Ascending aorta (tissue), 2 donors: Measurements from ENCODE around the gene GFPT1. TPM values are rescaled to one million over a fixed set of nuclear protein-coding genes. Genes with fewer than 3 reads are reported as not detected.
A peak's percentile ranks its signal among the peaks of the same experiment; 100 is the strongest.

Source experiments
- DNase-seq, 2 donors: peaks; one replicate each; pipeline ENCODE4 v3.0.0-alpha.2; 2019; ENCODE audit warnings: low spot score in 2 of 2
- H3K27ac ChIP-seq, 2 donors: fragments of 200-600 bp; sonication (generic); one replicate each; pipeline ENCODE4 v1.5.1; 2016 to 2017; ENCODE audit warnings: mild to moderate bottlenecking in 1 of 2
- H3K27me3 ChIP-seq: fragments of 200-600 bp; sonication (generic); one replicate; pipeline ENCODE4 v1.5.1; 2017
- H3K36me3 ChIP-seq, 2 donors: fragments of 200-600 bp; sonication (generic); one replicate each; pipeline ENCODE4 v1.5.1; 2016
- H3K4me1 ChIP-seq, 2 donors: fragments of 200-600 bp; sonication (generic); one replicate each; pipeline ENCODE4 v1.5.1; 2016 to 2017; ENCODE audit warnings: mild to moderate bottlenecking in 1 of 2
- H3K4me3 ChIP-seq, 2 donors: fragments of 200-600 bp; sonication (generic); one replicate each; pipeline ENCODE4 v1.5.1; 2016 to 2017; ENCODE audit warnings: mild to moderate bottlenecking in 1 of 2
- H3K9me3 ChIP-seq, 2 donors: fragments of 200-600 bp; sonication (generic); one replicate each; pipeline ENCODE4 v1.5.1; 2016
- intact Hi-C: fragments of 100-400 bp; cut with DNase I; formaldehyde crosslinking; loops from one replicate; pipeline ENCODE4 v1.15.1; 2023
- total RNA-seq: library from RNA; depleted of rRNA; stranded (reverse); fragments of >200 nt; gene quantifications from one replicate; pipeline ENCODE4 v1.1.0, GENCODE V29; 2016
- TF ChIP-seq, protein P1 (sequence below), 3 experiments: fragments of 200-600 bp in 2 of 3; fragments of 450-650 bp in 1 of 3; sonication (generic) in 2 of 3; IDR thresholded peaks; one replicate each; pipeline ENCODE4 v1.5.1; 2016 to 2019; ENCODE audit warnings: antibody characterized with exemption in 3 of 3, mild to moderate bottlenecking in 1 of 3, moderate library complexity in 1 of 3

The GFPT1 gene
- total RNA-seq, 1 donor from 2014 or later, result 25.7 TPM

DNA sequence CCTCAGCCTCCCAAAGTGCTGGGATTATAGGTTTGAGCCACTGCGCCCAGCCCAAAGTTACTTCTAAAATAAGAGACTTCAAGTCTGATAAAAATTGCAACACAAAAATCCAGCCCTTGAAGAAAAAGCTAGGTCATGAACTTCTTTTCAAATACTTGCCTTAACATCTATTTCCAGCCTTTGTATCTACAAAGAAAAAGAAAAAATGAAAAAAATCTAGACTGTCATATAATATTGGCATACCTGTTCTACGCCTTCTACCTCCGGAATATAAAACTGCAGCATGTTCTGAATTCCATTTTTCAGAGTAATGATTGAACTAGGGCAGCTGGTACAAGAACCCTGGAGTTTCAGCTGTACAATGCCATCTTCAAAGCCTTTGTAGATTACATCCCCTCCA lies 13.1 kb upstream of the GFPT1 start:
- Histone ChIP-seq H3K36me3 (peaks cover 51 to 55% of the 10 kb centered on the region in 2 donors), H3K4me1 (no peaks in the 10 kb centered on the region), H3K27me3 (no peaks in the 10 kb centered on the region), H3K4me3 (no peak overlapping the region), H3K27ac (no peak overlapping the region), H3K9me3 (no peaks in the 10 kb centered on the region)
- DNase-seq, result no peak
- TF ChIP-seq, protein P1, sequence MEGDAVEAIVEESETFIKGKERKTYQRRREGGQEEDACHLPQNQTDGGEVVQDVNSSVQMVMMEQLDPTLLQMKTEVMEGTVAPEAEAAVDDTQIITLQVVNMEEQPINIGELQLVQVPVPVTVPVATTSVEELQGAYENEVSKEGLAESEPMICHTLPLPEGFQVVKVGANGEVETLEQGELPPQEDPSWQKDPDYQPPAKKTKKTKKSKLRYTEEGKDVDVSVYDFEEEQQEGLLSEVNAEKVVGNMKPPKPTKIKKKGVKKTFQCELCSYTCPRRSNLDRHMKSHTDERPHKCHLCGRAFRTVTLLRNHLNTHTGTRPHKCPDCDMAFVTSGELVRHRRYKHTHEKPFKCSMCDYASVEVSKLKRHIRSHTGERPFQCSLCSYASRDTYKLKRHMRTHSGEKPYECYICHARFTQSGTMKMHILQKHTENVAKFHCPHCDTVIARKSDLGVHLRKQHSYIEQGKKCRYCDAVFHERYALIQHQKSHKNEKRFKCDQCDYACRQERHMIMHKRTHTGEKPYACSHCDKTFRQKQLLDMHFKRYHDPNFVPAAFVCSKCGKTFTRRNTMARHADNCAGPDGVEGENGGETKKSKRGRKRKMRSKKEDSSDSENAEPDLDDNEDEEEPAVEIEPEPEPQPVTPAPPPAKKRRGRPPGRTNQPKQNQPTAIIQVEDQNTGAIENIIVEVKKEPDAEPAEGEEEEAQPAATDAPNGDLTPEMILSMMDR (IDR thresholded peaks at IDR 0.05), result no peak
- intact Hi-C loops, result no loop called here

DNA sequence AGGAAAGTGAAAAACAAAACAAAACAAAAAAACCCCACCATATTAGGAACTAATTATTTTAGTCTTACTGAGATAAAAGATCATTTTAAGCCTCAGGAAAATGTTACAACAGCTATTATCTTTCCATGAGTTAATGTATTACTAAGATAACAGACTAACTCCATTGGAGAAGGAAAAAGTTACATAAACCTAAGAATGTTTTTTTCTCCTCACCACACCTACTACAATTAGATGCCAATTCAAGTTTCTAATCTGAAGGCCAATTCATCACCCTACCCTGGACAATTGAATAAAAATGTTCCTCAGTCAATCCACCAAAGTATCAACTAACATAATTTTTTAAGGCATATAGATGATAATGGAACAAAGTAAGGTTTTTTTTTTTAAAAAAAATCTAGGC lies 10.2 kb upstream of the GFPT1 start:
- no peaks in the 10 kb centered on the region for H3K27me3 ChIP-seq
- intact Hi-C loops, result no loop called here
- H3K4me3 ChIP-seq, result no peak overlapping the region
- H3K4me1 ChIP-seq, result no peaks in the 10 kb centered on the region
- peaks cover 32 to 35% of the 10 kb centered on the region in 2 donors for H3K36me3 ChIP-seq
- DNase-seq, result no peak
- peak overlapping the region; percentile 23 to 52 for H3K27ac ChIP-seq
- no peaks in the 10 kb centered on the region for H3K9me3 ChIP-seq
- TF ChIP-seq, protein P1 (IDR thresholded peaks at IDR 0.05), result no peak

DNA sequence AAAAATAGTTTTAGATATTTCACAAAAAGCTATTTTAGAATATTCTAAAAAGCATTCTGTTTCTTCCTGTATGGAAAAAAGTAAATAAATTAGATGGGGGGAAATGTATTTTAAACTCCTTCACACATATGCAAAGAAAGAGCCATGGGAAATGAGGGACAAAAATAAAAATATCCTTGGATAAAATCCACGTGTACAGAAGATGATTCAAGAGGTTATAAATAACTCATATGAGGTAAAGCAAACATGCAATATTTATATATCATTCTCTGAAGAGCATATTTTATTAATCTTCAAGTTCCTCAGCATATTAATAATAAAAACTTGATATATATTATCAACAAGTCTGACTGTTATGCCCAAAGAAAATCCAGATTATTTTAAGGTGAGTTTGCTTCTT lies 8.8 kb upstream of the GFPT1 start:
- DNase-seq, result no peak
- Histone ChIP-seq H3K4me1 (no peaks in the 10 kb centered on the region), H3K4me3 (no peak overlapping the region), H3K27ac (peak overlapping the region; percentile 56 to 62), H3K36me3 (peaks cover 32% of the 10 kb centered on the region in 2 donors), H3K27me3 (no peaks in the 10 kb centered on the region), H3K9me3 (no peaks in the 10 kb centered on the region)
- intact Hi-C loops, result no loop called here
- TF ChIP-seq, protein P1 (IDR thresholded peaks at IDR 0.05), result no peak

DNA sequence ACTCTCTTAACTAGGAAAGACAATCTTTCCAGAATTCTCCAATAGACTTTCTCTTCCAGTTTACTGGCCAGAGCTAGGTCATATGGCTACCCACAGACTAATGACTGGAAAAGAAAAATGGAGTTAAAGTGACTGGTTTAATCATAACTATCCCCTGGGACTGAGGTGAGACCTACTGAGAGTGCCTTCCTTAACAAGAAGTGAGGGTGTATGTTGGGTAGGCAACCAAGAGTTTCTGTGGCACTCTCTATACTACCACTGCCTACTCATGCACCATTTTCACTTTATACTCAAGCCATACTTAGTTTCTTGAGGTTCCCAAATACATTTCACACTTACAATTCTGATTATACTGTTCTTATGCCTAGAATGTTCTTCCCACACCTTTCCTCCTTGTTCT lies 6.9 kb upstream of the GFPT1 start:
- TF ChIP-seq, protein P1 (IDR thresholded peaks at IDR 0.05), result no peak
- H3K9me3 ChIP-seq, result no peaks in the 10 kb centered on the region
- intact Hi-C loops, result no loop called here
- H3K27me3 ChIP-seq, result no peaks in the 10 kb centered on the region
- peaks cover 16 to 18% of the 10 kb centered on the region in 2 donors for H3K36me3 ChIP-seq
- no peak overlapping the region for H3K4me3 ChIP-seq
- no peak overlapping the region for H3K27ac ChIP-seq
- no peak for DNase-seq
- no peaks in the 10 kb centered on the region for H3K4me1 ChIP-seq

DNA sequence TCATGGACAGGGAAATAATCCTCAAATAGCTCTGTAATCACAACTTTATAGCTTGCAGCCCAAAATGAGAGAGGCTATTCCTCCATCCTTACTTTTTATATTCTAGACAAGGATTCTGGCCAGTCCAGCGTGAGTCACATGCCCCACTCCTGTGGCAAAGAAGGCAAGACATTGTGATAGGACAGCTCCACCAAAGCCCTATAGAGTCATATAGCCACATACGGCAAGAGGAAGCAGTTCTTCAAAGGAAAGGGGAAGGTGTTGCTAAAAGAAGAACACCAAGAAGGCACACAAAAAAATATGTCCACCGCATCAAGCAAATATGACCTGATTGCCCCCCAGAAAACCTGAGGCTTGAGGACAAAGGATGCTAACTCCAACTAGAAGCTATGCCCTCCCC lies 3.4 kb upstream of the GFPT1 start:
- TF ChIP-seq, protein P1 (IDR thresholded peaks at IDR 0.05), result no peak
- intact Hi-C loops, result no loop called here

DNA sequence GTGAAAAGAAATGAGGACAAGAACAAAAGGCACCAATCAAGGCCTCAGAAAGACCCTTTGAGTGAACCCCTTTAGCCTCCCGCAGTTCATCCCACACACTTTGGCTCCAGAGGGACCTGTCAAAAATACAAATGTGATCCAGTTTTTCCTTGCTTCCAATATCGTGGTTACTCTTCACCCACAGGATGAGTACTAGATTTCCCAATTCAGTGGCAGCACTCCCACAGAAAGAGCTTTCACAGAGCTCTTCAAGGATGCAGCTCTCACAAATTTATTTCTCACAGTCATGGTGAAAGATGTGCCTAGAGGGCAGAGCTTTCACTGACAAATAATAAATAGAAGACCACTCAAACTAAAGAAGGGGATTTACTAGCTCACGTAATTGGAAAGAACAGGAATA lies 3.0 kb upstream of the GFPT1 start:
- Histone ChIP-seq H3K4me3 (no peak overlapping the region), H3K9me3 (no peaks in the 10 kb centered on the region), H3K4me1 (peaks cover 3 to 4% of the 10 kb centered on the region in 2 donors), H3K27me3 (no peaks in the 10 kb centered on the region), H3K27ac (no peak overlapping the region), H3K36me3 (peaks cover 4 to 9% of the 10 kb centered on the region in 2 donors)
- DNase-seq, result no peak
- intact Hi-C loops, result no loop called here
- TF ChIP-seq, protein P1 (IDR thresholded peaks at IDR 0.05), result no peak

More for the DNA sequence above, 3.4 kb upstream of the GFPT1 start:
- H3K4me3 ChIP-seq, result no peak overlapping the region
- peaks cover 1 to 3% of the 10 kb centered on the region in 2 donors for H3K4me1 ChIP-seq
- H3K27ac ChIP-seq, result no peak overlapping the region
- H3K36me3 ChIP-seq, result peaks cover 4 to 9% of the 10 kb centered on the region in 2 donors
- DNase-seq, result no peak
- no peaks in the 10 kb centered on the region for H3K27me3 ChIP-seq
- H3K9me3 ChIP-seq, result no peaks in the 10 kb centered on the region
